BLaER1 treated with 17β-estradiol and CSF1 and Interleukin-3, amounts not matched to agents 10 nM and 100 nM (cell line): Measurements from ENCODE around the gene MACO1.
"Not testable (repeated sequence)": the region's sequence is repeated elsewhere in the genome, so short reads cannot be mapped to it uniquely, and the experiment has no call there.

Source experiments
- H3K27ac ChIP-seq, 11 experiments: shearing (Covaris generic); formaldehyde crosslinking; 2 replicates each; pipeline ENCODE4 v1.8.1; 2022
- H3K27me3 ChIP-seq, 11 experiments: shearing (Covaris generic); formaldehyde crosslinking; 2 replicates each; pipeline ENCODE4 v1.8.1; 2022
- H3K36me3 ChIP-seq, 11 experiments: shearing (Covaris generic); formaldehyde crosslinking; 2 replicates each; pipeline ENCODE4 v1.8.1; 2022
- H3K4me1 ChIP-seq, 10 experiments: shearing (Covaris generic); formaldehyde crosslinking; 2 replicates each; pipeline ENCODE4 v1.8.1; 2022
- H3K4me2 ChIP-seq, 11 experiments: shearing (Covaris generic); formaldehyde crosslinking; 2 replicates each; pipeline ENCODE4 v1.8.1; 2022
- H3K4me3 ChIP-seq, 10 experiments: shearing (Covaris generic); formaldehyde crosslinking; 2 replicates each; pipeline ENCODE4 v1.8.1; 2022
- H3K9ac ChIP-seq, 11 experiments: shearing (Covaris generic); formaldehyde crosslinking; 2 replicates each; pipeline ENCODE4 v1.8.1; 2022
- H3K9me3 ChIP-seq, 11 experiments: shearing (Covaris generic); formaldehyde crosslinking; replicated peaks in 1 of 11; 2 replicates each; pipeline ENCODE4 v1.8.1; 2022
- H4K20me1 ChIP-seq, 11 experiments: shearing (Covaris generic); formaldehyde crosslinking; 2 replicates each; pipeline ENCODE4 v1.8.1; 2022
- Cebpa-rat ChIP-seq, 11 experiments: shearing (Covaris generic); IDR thresholded peaks; 2 replicates each; pipeline ENCODE4 v1.8.1; 2022

The MACO1 gene

DNA sequence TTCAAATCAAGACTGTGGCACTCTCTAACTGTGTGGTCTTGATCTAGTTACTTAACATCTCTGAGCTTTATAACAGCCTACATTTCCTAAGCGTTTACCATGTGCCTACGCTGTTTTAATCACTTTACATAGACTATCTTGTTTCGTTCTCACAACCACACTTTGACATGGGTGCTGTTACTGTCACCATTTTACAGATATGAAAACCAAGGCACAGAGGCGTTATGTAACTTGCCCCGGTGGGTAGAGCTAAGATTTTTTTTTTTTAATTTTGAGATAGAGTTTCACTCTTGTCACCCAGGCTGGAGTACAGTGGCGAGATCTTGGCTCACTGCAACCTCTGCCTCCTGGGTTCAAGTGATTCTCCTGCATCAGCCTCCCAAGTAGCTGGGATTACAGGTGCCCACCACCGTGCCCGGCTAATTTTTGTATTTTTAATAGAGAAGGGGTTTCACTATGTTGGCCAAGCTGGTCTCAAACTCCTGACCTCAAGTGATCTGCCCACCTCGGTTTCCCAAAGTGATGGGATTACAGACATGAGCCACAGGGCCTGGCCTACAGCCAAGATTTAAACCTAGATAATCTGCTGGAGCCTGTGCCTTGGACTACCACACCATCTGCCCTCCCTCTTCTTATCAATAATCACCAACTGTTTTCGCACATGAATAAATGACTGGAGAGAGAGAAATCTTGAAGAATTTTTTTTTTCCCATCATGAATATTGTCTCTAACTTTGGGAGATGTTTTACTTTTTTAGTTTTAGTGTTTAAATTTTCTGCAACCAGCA, 20.9 kb upstream of the MACO1 start:
- not testable (repeated sequence) for H3K4me2 ChIP-seq, H3K4me3 ChIP-seq, H3K27me3 ChIP-seq, H3K9ac ChIP-seq, H3K36me3 ChIP-seq, H3K9me3 ChIP-seq, H4K20me1 ChIP-seq, H3K27ac ChIP-seq
- H3K4me1 ChIP-seq: peaks cover 0 to 31% (median 12%) of the 10 kb centered on the region in 10 experiments; a peak in 14 of 20 replicates

DNA sequence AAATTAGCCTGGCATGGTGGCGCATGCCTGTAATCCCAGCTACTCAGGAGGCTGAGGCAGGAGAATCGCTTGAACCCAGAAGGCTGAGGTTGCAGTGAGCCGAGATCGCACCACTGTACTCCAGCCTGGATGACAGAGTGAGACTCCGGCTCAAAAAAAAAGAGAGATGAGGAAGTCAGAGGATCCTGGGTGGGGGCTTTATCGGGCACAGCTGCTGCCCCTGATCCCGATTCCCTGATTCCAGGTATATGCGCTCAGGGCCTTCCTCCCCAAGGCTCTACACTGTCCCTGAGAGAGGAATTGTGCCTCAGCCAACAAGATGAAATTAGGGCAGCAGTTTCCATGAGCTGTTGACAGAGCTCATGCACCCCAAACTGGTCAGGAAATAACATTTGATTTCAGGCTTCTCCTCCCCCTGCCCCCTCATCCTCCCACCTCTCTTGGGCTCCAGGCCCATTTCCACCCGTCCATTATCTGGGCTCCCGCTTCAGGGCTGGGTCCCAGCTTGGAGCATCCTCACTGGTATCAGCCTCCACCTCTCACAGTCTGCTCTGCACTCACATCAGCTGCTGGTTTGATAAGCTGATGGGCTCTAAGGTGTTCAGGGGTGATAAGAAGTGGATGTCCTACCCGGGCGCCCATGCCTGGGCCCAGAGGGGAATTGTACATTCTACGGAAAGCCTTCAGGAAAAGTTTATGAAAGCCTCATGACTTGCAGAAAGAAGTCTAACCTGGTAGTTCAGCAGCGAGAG, 17.6 kb upstream of the MACO1 start:
- not testable (repeated sequence) for H3K27me3 ChIP-seq, H4K20me1 ChIP-seq, H3K36me3 ChIP-seq, H3K9ac ChIP-seq, H3K4me2 ChIP-seq, H3K4me3 ChIP-seq, H3K27ac ChIP-seq, H3K9me3 ChIP-seq
- H3K4me1 ChIP-seq: peaks cover 0 to 16% (median 5%) of the 10 kb centered on the region in 10 experiments; a peak in 10 of 20 replicates

DNA sequence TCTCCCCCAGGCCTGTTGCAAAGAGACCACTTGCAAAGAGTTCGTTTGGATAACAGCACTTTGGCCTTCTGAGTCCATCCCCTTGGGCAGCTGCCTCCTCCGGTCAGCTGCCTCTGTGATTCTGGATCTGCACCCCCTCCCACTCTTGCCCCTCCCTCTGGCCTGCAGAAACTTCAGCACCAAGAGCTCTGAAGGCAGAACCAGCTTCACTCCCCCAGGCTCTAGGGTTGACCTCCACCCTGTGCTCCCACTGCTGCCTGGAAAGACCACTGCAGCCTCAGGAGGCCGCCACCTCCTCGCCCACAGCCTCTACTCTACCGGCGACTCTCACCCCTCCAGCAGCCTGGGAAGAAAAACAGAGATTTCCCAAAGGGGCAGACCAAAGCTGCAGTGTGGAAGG, 16.5 kb upstream of the MACO1 start:
- H3K36me3 ChIP-seq, H3K27ac ChIP-seq, H3K9ac ChIP-seq, H3K9me3 ChIP-seq, H3K27me3 ChIP-seq, H4K20me1 ChIP-seq, H3K4me2 ChIP-seq, H3K4me3 ChIP-seq: not testable (repeated sequence)
- peaks cover 0 to 16% (median 5%) of the 10 kb centered on the region in 10 experiments; a peak in 10 of 20 replicates for H3K4me1 ChIP-seq

DNA sequence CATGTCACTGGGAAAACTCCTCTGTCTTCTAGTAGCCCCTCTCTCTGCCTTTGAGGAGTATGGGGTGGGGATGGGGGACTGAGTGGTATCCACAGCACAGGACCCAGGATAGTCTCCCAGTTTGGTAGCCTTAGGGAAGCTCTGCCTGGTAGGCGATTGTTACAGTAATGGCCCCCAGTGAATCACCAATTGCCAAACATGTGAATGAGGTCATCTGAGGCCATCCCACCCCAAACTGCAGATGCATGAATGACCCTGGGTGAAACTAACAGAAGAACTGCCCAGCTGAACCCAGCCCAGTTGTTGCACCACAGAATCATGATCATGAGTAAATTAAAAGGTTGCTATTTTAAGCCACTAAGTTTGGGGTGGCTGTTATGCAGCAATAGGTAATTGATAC, 16.1 kb upstream of the MACO1 start:
- not testable (repeated sequence) for H3K27ac ChIP-seq, H3K27me3 ChIP-seq, H3K4me3 ChIP-seq, H3K4me2 ChIP-seq, H3K36me3 ChIP-seq, H4K20me1 ChIP-seq, H3K9ac ChIP-seq, H3K9me3 ChIP-seq
- H3K4me1 ChIP-seq: peaks cover 0 to 16% (median 5%) of the 10 kb centered on the region in 10 experiments; a peak in 10 of 20 replicates

DNA sequence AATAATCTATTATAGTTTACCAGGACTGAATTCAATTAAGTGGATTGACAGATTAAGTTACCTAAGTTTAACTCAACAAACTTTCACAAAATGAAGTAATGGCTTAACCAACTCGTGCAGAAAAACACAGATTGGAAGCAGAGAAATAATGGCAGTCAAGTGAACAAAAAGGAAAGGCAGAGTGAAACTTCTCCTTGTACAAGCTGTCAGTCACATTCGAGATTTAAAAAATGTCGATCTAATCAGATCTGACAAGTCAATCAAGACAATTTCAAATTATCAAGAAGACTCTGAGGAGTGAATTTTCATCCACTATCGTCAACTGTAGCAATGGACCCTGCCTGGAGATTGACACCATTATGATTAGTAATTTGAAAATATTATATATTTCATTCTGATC, 13.4 kb upstream of the MACO1 start:
- H3K36me3 ChIP-seq, H3K27me3 ChIP-seq, H3K4me1 ChIP-seq, H3K4me3 ChIP-seq, H3K9ac ChIP-seq, H3K9me3 ChIP-seq, H3K4me2 ChIP-seq, H4K20me1 ChIP-seq, H3K27ac ChIP-seq: not testable (repeated sequence)

DNA sequence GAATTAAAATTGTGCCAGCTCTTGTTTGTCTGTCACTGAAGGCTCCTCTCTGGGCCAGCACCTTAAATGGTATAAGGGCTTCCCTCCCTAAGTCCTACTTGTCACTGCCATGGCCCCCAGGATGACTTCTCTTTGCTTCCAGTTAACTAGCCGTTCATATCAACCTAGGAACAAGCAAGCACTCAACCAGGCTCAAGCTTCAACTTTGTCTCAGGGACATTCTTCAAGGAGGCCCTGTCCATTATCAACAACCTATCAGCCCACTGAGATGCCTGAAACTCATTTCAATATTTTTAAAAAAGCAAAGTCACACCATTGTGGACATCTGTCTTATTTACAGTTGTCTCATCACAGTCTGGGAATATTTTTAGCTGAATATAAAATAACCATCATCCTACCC, 11.4 kb upstream of the MACO1 start:
- H3K4me1 ChIP-seq, H3K27me3 ChIP-seq, H3K27ac ChIP-seq, H3K9ac ChIP-seq, H4K20me1 ChIP-seq, H3K4me2 ChIP-seq, H3K4me3 ChIP-seq, H3K36me3 ChIP-seq, H3K9me3 ChIP-seq: not testable (repeated sequence)

DNA sequence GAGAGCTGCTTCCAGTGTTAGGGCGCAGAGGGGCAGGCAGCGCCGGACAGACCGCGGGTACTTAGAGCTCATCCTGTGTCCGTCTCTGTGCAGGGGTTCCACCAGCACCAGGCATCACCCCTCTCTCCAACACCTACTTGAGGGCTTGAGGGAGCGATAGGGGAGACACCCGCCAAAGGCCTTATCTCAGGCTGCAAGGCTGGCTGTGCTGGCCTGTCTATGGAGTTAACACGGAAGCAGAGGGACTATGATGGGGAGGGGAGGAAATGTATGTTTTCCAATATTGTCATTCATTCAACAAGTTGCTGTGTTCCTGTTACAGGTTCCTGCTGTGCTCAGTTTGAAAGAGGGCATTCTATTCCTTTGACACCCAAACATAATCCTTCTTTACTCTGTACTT, 10.0 kb upstream of the MACO1 start, which contains the start of gene RHCE:
Gene RHCE, minus strand, starts transcription at position 111 of the 400 bp plus-strand sequence. Its CDS starts 39 bp downstream, at position 72.
- H4K20me1 ChIP-seq: not testable (repeated sequence)

DNA sequence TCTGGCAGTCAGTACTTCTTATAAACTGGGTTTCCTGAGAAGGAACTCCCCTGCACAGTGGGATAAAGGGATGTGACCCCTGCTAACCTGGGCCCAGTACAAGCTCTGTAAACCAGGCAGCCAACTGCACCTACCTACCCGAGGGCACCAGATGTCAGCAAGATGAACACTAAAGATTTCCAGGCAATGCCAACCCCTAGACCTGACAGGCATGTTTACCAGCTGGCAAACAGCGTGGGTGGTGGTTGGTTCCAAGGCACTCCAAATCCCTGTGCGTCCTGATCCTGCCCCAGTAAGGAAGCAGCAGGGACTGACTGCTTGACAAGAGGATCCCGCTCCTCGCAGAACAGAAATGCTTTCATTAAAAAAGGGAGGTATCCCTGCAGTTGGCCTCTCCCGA, 7.5 kb upstream of the MACO1 start:
- H3K4me1 ChIP-seq, H3K36me3 ChIP-seq, H4K20me1 ChIP-seq, H3K9ac ChIP-seq, H3K4me2 ChIP-seq, H3K4me3 ChIP-seq, H3K9me3 ChIP-seq, H3K27ac ChIP-seq, H3K27me3 ChIP-seq: not testable (repeated sequence)

More for the DNA sequence above, 10.0 kb upstream of the MACO1 start, which contains the start of gene RHCE:
- H3K9me3 ChIP-seq, H3K9ac ChIP-seq, H3K27me3 ChIP-seq, H3K4me1 ChIP-seq, H3K27ac ChIP-seq, H3K36me3 ChIP-seq, H3K4me3 ChIP-seq, H3K4me2 ChIP-seq: not testable (repeated sequence)

DNA sequence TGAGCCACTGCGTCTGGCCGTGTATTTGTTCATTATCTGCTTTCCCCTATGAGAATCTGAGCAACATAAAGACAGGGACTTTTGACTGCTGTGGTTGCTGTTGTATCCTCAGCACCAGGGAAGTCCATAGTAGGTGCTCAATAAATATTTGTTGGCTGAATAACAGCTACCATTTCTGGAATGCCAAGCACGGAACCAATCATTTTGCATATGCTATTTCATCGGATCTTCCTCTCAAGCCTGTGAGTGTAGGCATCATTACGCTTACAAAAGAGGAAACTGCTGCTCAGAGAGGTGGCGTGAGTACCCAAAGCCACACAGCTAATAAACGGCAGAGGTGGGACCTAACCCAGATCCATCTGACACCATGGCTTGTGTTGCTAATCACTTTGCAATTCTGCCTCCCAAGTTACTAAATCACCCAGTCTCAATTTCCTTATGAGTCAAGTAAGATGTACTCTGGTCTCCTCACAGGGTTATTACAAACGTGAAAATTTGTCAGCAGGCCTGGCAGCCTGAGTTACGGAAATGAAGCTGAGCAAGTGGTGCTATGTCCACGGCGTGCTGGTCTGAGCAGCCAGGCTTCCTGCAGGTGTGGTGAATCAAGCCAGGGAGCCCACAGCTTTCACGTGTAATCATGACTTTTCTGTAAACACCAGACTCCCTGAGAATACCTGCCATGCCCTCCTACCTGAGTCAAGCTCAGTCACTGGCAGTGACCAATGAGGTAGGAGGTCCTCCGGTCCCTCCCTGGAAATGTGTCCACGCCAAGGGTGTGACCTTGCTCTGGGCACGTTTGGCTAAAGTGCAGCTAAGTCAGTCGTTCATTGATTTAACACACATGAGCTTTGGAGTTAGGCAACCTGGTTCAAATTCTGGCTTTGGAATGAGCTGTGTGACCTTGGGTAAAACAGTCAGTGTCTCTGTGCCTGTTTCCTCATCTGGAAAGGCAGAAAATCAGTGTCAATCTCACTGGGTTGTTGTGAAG, 5.3 kb upstream of the MACO1 start:
- Histone ChIP-seq H3K9ac (no peak overlapping the region), H3K4me3 (no peak overlapping the region), H3K9me3 (no peaks in the 10 kb centered on the region), H3K4me1 (peaks cover 0 to 13% (median 6%) of the 10 kb centered on the region in 10 experiments; a peak in 11 of 20 replicates), H3K36me3 (no peaks in the 10 kb centered on the region), H4K20me1 (no peaks in the 10 kb centered on the region), H3K27me3 (no peaks in the 10 kb centered on the region), H3K27ac (no peak overlapping the region), H3K4me2 (no peak overlapping the region)
- TF ChIP-seq Cebpa-rat (IDR thresholded peaks at IDR 0.05): no peak
